B cell (primary cell): ENCODE measurements around the gene RPIA.

Experiments
- EZH2 ChIP-seq: IDR thresholded peaks from 2 replicates; pipeline ENCODE4 v1.6.1; 2012; ENCODE audit warnings: borderline replicate concordance, low read depth, mild to moderate bottlenecking, moderate library complexity, low read length; ENCODE audit not compliant: insufficient read depth, poor library complexity, severe bottlenecking
- TF ChIP-seq, protein P1 (sequence below): fragments of 200-600 bp; IDR thresholded peaks from one replicate; pipeline ENCODE4 v1.8.0; 2022; ENCODE audit warnings: antibody characterized with exemption, mild to moderate bottlenecking

GRCh38 chr2:88711897-88712296 is 20.4 kb downstream of the RPIA start:
- TF ChIP-seq, protein P1, sequence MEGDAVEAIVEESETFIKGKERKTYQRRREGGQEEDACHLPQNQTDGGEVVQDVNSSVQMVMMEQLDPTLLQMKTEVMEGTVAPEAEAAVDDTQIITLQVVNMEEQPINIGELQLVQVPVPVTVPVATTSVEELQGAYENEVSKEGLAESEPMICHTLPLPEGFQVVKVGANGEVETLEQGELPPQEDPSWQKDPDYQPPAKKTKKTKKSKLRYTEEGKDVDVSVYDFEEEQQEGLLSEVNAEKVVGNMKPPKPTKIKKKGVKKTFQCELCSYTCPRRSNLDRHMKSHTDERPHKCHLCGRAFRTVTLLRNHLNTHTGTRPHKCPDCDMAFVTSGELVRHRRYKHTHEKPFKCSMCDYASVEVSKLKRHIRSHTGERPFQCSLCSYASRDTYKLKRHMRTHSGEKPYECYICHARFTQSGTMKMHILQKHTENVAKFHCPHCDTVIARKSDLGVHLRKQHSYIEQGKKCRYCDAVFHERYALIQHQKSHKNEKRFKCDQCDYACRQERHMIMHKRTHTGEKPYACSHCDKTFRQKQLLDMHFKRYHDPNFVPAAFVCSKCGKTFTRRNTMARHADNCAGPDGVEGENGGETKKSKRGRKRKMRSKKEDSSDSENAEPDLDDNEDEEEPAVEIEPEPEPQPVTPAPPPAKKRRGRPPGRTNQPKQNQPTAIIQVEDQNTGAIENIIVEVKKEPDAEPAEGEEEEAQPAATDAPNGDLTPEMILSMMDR: no peak
- TF ChIP-seq EZH2: no peak
